ENCODE measurements around the gene TCF3.
"Not testable (repeated sequence)": the region's sequence is repeated elsewhere in the genome, so short reads cannot be mapped to it uniquely, and the experiment has no call there.

TCF3 gene

GRCh38 chr19:1650650-1651567 is 1.5 kb downstream of the TCF3 start:
- DNase-seq = peak; percentile 77 to 85

- no peak for DNase-seq
Measured at GRCh38 chr19:1649706-1650649, 2.4 kb downstream of the TCF3 start.

GRCh38 chr19:1648920-1649541 is 3.4 kb downstream of the TCF3 start:
- DNase-seq = no peak

- no peak for DNase-seq
Measured at GRCh38 chr19:1648459-1648849, 4.0 kb downstream of the TCF3 start.

GRCh38 chr19:1647501-1648458 is 4.6 kb downstream of the TCF3 start:
- no peak for DNase-seq

GRCh38 chr19:1646659-1647453 is 5.6 kb downstream of the TCF3 start:
- DNase-seq = no peak

GRCh38 chr19:1646149-1646548 is 6.3 kb downstream of the TCF3 start:
- DNase-seq = no peak

- DNase-seq = no peak
Measured at GRCh38 chr19:1645299-1645698, 7.1 kb downstream of the TCF3 start.

- DNase-seq = no peak
Measured at GRCh38 chr19:1644070-1644469, 8.3 kb downstream of the TCF3 start.

GRCh38 chr19:1640893-1641448 is 11.4 kb downstream of the TCF3 start:
- not testable (repeated sequence) for DNase-seq

GRCh38 chr19:1636325-1637236 is 15.8 kb downstream of the TCF3 start:
- DNase-seq = no peak

GRCh38 chr19:1634938-1635243 is 17.5 kb downstream of the TCF3 start:
- no peak for DNase-seq

- DNase-seq = no peak
Measured at GRCh38 chr19:1634242-1634937, 18.0 kb downstream of the TCF3 start.

GRCh38 chr19:1633269-1633826 is 19.1 kb downstream of the TCF3 start:
- no peak for DNase-seq

GRCh38 chr19:1632462-1633268 is 19.8 kb downstream of the TCF3 start:
- DNase-seq = no peak

- DNase-seq = no peak
Measured at GRCh38 chr19:1631557-1632100, 20.8 kb downstream of the TCF3 start.

GRCh38 chr19:1630811-1631210 is 21.6 kb downstream of the TCF3 start:
- no peak for DNase-seq

GRCh38 chr19:1630012-1630411 is 22.4 kb downstream of the TCF3 start:
- DNase-seq = no peak
